GM23338 (cell line): ENCODE results near the gene IGSF8. TPM values are rescaled to one million over a fixed set of nuclear protein-coding genes. Genes with fewer than 3 reads are reported as not detected.

Source experiments
- ATAC-seq: fragments of 200-7000 bp; cut with Tn5 transposase; 3 replicates; pipeline ENCODE4 v1.9.1; 2020
- DNase-seq: peaks from one replicate; pipeline ENCODE4 v3.0.0-alpha.2; 2015; ENCODE audit warnings: low spot score
- H2AFZ ChIP-seq: fragments of 200-600 bp; sonication (generic); 2 replicates; pipeline ENCODE4 v1.8.0; 2016; ENCODE audit warnings: antibody characterized with exemption, mild to moderate bottlenecking, moderate library complexity
- H3F3A ChIP-seq: fragments of 200-600 bp; sonication (generic); replicated peaks from 2 replicates; pipeline ENCODE4 v1.8.0; 2017; ENCODE audit warnings: antibody characterized with exemption, mixed run types, low read depth
- H3K27ac ChIP-seq: fragments of 200-600 bp; sonication (generic); 2 replicates; pipeline ENCODE4 v1.6.1; 2016; ENCODE audit warnings: low read depth
- H3K27me3 ChIP-seq: fragments of 200-600 bp; sonication (generic); 2 replicates; pipeline ENCODE4 v1.8.0; 2016; ENCODE audit warnings: mild to moderate bottlenecking, mixed run types, moderate library complexity; ENCODE audit not compliant: insufficient read depth
- H3K36me3 ChIP-seq: fragments of 200-600 bp; sonication (generic); 2 replicates; pipeline ENCODE4 v1.8.0; 2016; ENCODE audit warnings: mild to moderate bottlenecking; ENCODE audit not compliant: insufficient read depth
- H3K4me1 ChIP-seq: fragments of 200-600 bp; sonication (generic); 2 replicates; pipeline ENCODE4 v1.8.0; 2016; ENCODE audit warnings: mild to moderate bottlenecking, moderate library complexity; ENCODE audit not compliant: insufficient read depth
- H3K4me2 ChIP-seq: fragments of 200-600 bp; sonication (generic); 2 replicates; pipeline ENCODE4 v1.7.1; 2017; ENCODE audit warnings: mixed run types
- H3K4me3 ChIP-seq: fragments of 200-600 bp; sonication (generic); 2 replicates; pipeline ENCODE4 v1.6.1; 2016; ENCODE audit warnings: mixed run types
- H3K79me2 ChIP-seq: fragments of 200-600 bp; sonication (generic); replicated peaks from 2 replicates; pipeline ENCODE4 v1.8.0; 2017; ENCODE audit warnings: mild to moderate bottlenecking; ENCODE audit not compliant: insufficient read depth
- H3K9me2 ChIP-seq: fragments of 200-600 bp; sonication (generic); 2 replicates; pipeline ENCODE4 v1.8.0; 2017; ENCODE audit not compliant: insufficient read depth
- H4K20me1 ChIP-seq: fragments of 200-600 bp; sonication (generic); replicated peaks from 2 replicates; pipeline ENCODE4 v1.8.0; 2017; ENCODE audit warnings: mild to moderate bottlenecking; ENCODE audit not compliant: insufficient read depth
- H3K27ac Mint-ChIP-seq: 2 replicates; pipeline ENCODE4 v1.8.0; 2020; ENCODE audit warnings: inconsistent platforms, mild to moderate bottlenecking, moderate library complexity, mixed read lengths
- H3K27me3 Mint-ChIP-seq: 3 replicates; pipeline ENCODE4 v1.8.0; 2022; ENCODE audit warnings: low read depth, mild to moderate bottlenecking, moderate library complexity, mixed read lengths, inconsistent platforms; ENCODE audit not compliant: insufficient read depth, poor library complexity
- H3K36me3 Mint-ChIP-seq: 3 replicates; pipeline ENCODE4 v1.8.0; 2021; ENCODE audit warnings: low read depth, mild to moderate bottlenecking, inconsistent platforms, moderate library complexity, mixed read lengths
- H3K4me1 Mint-ChIP-seq: 3 replicates; pipeline ENCODE4 v1.8.0; 2020; ENCODE audit warnings: mild to moderate bottlenecking, inconsistent platforms, mixed read lengths
- H3K4me3 Mint-ChIP-seq: 3 replicates; pipeline ENCODE4 v1.8.0; 2021; ENCODE audit warnings: moderate library complexity, mild to moderate bottlenecking, inconsistent platforms, mixed read lengths
- H3K9me3 Mint-ChIP-seq: 3 replicates; pipeline ENCODE4 v1.8.0; 2020; ENCODE audit warnings: moderate library complexity, mild to moderate bottlenecking, inconsistent platforms, mixed read lengths
- CTCF ChIP-seq, 2 experiments: fragments of 200-600 bp in 1 of 2; sonication (generic) in 1 of 2; conservative IDR thresholded peaks; 2 replicates each; pipeline versions ENCODE4 v1.5.1 to v1.6.1; 2016 to 2017; ENCODE audit warnings: antibody characterized with exemption in 2 of 2, low read depth in 2 of 2, mild to moderate bottlenecking in 2 of 2, moderate library complexity in 1 of 2
- EZH2phosphoT487 ChIP-seq: fragments of 200-600 bp; sonication (generic); IDR thresholded peaks from one replicate; pipeline ENCODE4 v1.8.1; 2018; ENCODE audit warnings: antibody characterized with exemption; ENCODE audit not compliant: unreplicated experiment
- JUNB ChIP-seq: IDR thresholded peaks from one replicate; pipeline ENCODE4 v1.6.1; 2016; ENCODE audit warnings: antibody characterized with exemption; ENCODE audit not compliant: unreplicated experiment
- NANOG ChIP-seq: IDR thresholded peaks from 2 replicates; pipeline ENCODE4 v1.6.1; 2016; ENCODE audit warnings: antibody characterized with exemption, borderline replicate concordance
- POLR2AphosphoS5 ChIP-seq: IDR thresholded peaks from 2 replicates; pipeline ENCODE4 v1.6.1; 2016; ENCODE audit warnings: antibody characterized with exemption, low read depth
- REST ChIP-seq: IDR thresholded peaks from one replicate; pipeline ENCODE4 v1.6.1; 2018; ENCODE audit warnings: antibody characterized with exemption; ENCODE audit not compliant: unreplicated experiment
- ZNF114 ChIP-seq: fragments of 250-450 bp; sonication (Bioruptor Pico); IDR thresholded peaks from 2 replicates; pipeline ENCODE4 v1.5.0; 2020; ENCODE audit warnings: mild to moderate bottlenecking, moderate library complexity
- ZNF331 ChIP-seq: fragments of 250-450 bp; sonication (Bioruptor Pico); IDR thresholded peaks from 2 replicates; pipeline ENCODE4 v1.5.0; 2020; ENCODE audit warnings: low read depth, mild to moderate bottlenecking, moderate library complexity
- polyA plus RNA-seq: library from polyadenylated mRNA; unstranded; fragments of >200 nt; fragmentation: Nextera tagmentation; extraction: Ambion mirVana; gene quantifications from 2 replicates; pipeline ENCODE4 v1.2.1, GENCODE V29; 2016
- total RNA-seq: library from RNA; depleted of rRNA; stranded (reverse); fragments of >200 nt; shearing (Covaris generic); gene quantifications from 2 replicates; pipeline ENCODE4 v1.2.3, GENCODE V29; 2014
- TF ChIP-seq, protein P1 (sequence below): IDR thresholded peaks from 2 replicates; pipeline ENCODE4 v1.6.1; 2016; ENCODE audit warnings: antibody characterized with exemption

Gene IGSF8
- total and polyA plus RNA-seq, 2 experiments from 2014 or later: 38.4 to 120 TPM

DNA sequence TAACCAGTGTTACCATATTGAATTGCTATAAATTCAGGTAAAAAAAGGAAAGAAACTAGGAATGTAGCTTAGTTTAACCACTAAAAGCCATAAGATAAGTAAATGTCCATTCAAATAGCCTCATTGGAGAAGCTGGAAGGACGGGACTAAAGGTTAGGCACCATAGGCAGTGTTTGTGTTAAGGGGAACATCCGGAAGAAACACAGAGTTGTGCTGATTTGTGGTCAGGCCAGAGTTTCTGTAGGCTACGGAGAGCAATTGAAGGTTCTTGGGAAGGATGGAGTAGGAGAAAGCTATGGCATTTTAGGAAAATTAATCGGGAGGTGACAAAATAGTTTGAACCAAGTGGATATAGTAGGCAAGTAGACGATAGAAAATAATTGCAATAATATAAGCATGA lies 27.1 kb downstream of the IGSF8 start:
- no peaks in the 10 kb centered on the region for H3K36me3 ChIP-seq
- Mint-ChIP-seq H3K4me3 (no peak overlapping the region), H3K9me3 (no peaks in the 10 kb centered on the region; the same call in 2 of the 3 replicates), H3K36me3 (no peaks in the 10 kb centered on the region), H3K4me1 (peaks cover 30% of the 10 kb centered on the region), H3K27ac (no peak overlapping the region), H3K27me3 (peaks cover 16% of the 10 kb centered on the region)
- peaks cover 48% of the 10 kb centered on the region for H3K27me3 ChIP-seq
- no peaks in the 10 kb centered on the region for H3K9me2 ChIP-seq
- DNase-seq: no peak
- no peak overlapping the region for H3K27ac ChIP-seq
- H4K20me1 ChIP-seq: no peaks in the 10 kb centered on the region
- no peaks in the 10 kb centered on the region for H3K79me2 ChIP-seq
- ATAC-seq: no peak
- no peak for TF ChIP-seq EZH2phosphoT487
- no peak for TF ChIP-seq ZNF114 (CRISPR knock-in tag)
- TF ChIP-seq CTCF (conservative IDR thresholded peaks at IDR 0.05; ENCODE audit: low read depth in 2 of 2): no peak
- TF ChIP-seq POLR2AphosphoS5: no peak
- peaks cover 21% of the 10 kb centered on the region for H3K4me1 ChIP-seq
- peak overlapping the region; percentile 97 for H2AFZ ChIP-seq
- H3K4me3 ChIP-seq: peak overlapping the region; percentile 87; the same call in 1 of the 2 replicates
- H3F3A ChIP-seq: peaks cover 4% of the 10 kb centered on the region; the same call in 1 of the 2 replicates
- H3K4me2 ChIP-seq: peak overlapping the region; percentile 83

GRCh38 chr1:160070243-160071163 lies 27.9 kb downstream of the IGSF8 start:
- ATAC-seq (peak; percentile 92), DNase-seq (peak; percentile 94)
- H3K27me3 ChIP-seq: peaks cover 42% of the 10 kb centered on the region
- Mint-ChIP-seq H3K27me3 (peaks cover 16% of the 10 kb centered on the region), H3K4me3 (peak overlapping the region; percentile 84), H3K4me1 (peaks cover 30% of the 10 kb centered on the region), H3K9me3 (no peaks in the 10 kb centered on the region; the same call in 2 of the 3 replicates), H3K36me3 (no peaks in the 10 kb centered on the region), H3K27ac (no peak overlapping the region)
- H4K20me1 ChIP-seq: no peaks in the 10 kb centered on the region
- H3K4me1 ChIP-seq: peaks cover 21% of the 10 kb centered on the region
- peak overlapping the region; percentile 87 for H3K4me3 ChIP-seq
- no peaks in the 10 kb centered on the region for H3K79me2 ChIP-seq
- H2AFZ ChIP-seq: peak overlapping the region; percentile 97
- peak overlapping the region; percentile 83 for H3K4me2 ChIP-seq
- peaks cover 4% of the 10 kb centered on the region; the same call in 1 of the 2 replicates for H3F3A ChIP-seq
- no peak overlapping the region for H3K27ac ChIP-seq
- no peak for TF ChIP-seq NANOG
- TF ChIP-seq REST: no peak
- TF ChIP-seq, protein P1, sequence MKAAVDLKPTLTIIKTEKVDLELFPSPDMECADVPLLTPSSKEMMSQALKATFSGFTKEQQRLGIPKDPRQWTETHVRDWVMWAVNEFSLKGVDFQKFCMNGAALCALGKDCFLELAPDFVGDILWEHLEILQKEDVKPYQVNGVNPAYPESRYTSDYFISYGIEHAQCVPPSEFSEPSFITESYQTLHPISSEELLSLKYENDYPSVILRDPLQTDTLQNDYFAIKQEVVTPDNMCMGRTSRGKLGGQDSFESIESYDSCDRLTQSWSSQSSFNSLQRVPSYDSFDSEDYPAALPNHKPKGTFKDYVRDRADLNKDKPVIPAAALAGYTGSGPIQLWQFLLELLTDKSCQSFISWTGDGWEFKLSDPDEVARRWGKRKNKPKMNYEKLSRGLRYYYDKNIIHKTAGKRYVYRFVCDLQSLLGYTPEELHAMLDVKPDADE: no peak
- no peak for TF ChIP-seq JUNB
- no peak for TF ChIP-seq ZNF331 (CRISPR knock-in tag)
- no peaks in the 10 kb centered on the region for H3K36me3 ChIP-seq
- no peaks in the 10 kb centered on the region for H3K9me2 ChIP-seq
